A549 (cell line): Measurements from ENCODE around the gene RPS2. TPM values are rescaled to one million over a fixed set of nuclear protein-coding genes. Genes with fewer than 3 reads are reported as not detected.

Experiments used
- ATAC-seq, 2 experiments: fragments of 200-7000 bp in 1 of 2; fragments of >200 bp in 1 of 2; cut with Nextera tagmentation in 1 of 2; cut with Tn5 transposase in 1 of 2; 3 replicates each; pipeline versions ENCODE4 v1.8.0 to v1.9.1; 2018 to 2020; ENCODE audit warnings: mild to moderate bottlenecking in 1 of 2, moderate library complexity in 1 of 2
- CTCF ChIA-PET: fragments of 300-600 bp; sonication (Branson Sonifier 250); formaldehyde crosslinking; extraction: SDS; loops from one replicate; lab custom pipeline; 2021; ENCODE audit warnings: antibody characterized with exemption, inconsistent platforms; lab: Yijun Ruan, JAX
- POLR2A ChIA-PET: fragments of 350-600 bp; formaldehyde crosslinking; extraction: SDS; loops from one replicate; lab custom pipeline; 2021; ENCODE audit warnings: antibody characterized with exemption, inconsistent platforms; lab: Yijun Ruan, JAX
- DNase-seq, 2 experiments: peaks; one replicate each; pipeline versions ENCODE4 v3.0.0 to v3.0.0-alpha.2; 2011 to 2016; ENCODE audit warnings: low read depth in 1 of 2, low spot score in 1 of 2
- FAIRE-seq: peaks from 2 replicates; lab custom pipeline; 2011; peaks lifted over from hg19 to GRCh38; lab: Jason Lieb, UNC
- H3K27ac ChIP-seq, 2 experiments: fragments of >200 bp; sonication (Bioruptor Twin); formaldehyde crosslinking; 3 replicates each; pipeline ENCODE4 v1.5.1; 2016 to 2017
- H3K4me1 ChIP-seq: fragments of >200 bp; sonication (Bioruptor Twin); formaldehyde crosslinking; 3 replicates; pipeline ENCODE4 v1.6.1; 2016
- H3K4me2 ChIP-seq: fragments of >200 bp; sonication (Bioruptor Twin); formaldehyde crosslinking; 3 replicates; pipeline ENCODE4 v1.6.1; 2016
- H3K4me3 ChIP-seq: fragments of >200 bp; sonication (Bioruptor Twin); formaldehyde crosslinking; 3 replicates; pipeline ENCODE4 v1.5.1; 2016
- H3K9me3 ChIP-seq: fragments of >200 bp; sonication (Bioruptor Twin); formaldehyde crosslinking; 3 replicates; pipeline ENCODE4 v1.6.1; 2016
- BHLHE40 ChIP-seq: IDR thresholded peaks from 2 replicates; pipeline ENCODE4 v1.6.1; 2012; ENCODE audit warnings: low read depth, low read length, inconsistent platforms
- CBX8 ChIP-seq: fragments of 200-600 bp; sonication (generic); IDR thresholded peaks from 2 replicates; pipeline ENCODE4 v1.6.1; 2016
- CHD2 ChIP-seq: fragments of 150-350 bp; IDR thresholded peaks from 2 replicates; pipeline ENCODE4 v1.6.1; 2014; ENCODE audit warnings: low read length; ENCODE audit not compliant: partially characterized antibody
- CHD4 ChIP-seq: fragments of 200-600 bp; sonication (generic); IDR thresholded peaks from 2 replicates; pipeline ENCODE4 v1.6.1; 2016; ENCODE audit warnings: antibody characterized with exemption, mild to moderate bottlenecking, borderline replicate concordance
- FOSL2 ChIP-seq, 2 experiments: fragments of 450-650 bp in 1 of 2; fragments of >200 bp in 1 of 2; sonication (Bioruptor Twin) in 1 of 2; formaldehyde crosslinking; IDR thresholded peaks; 2 replicates each; pipeline versions ENCODE4 v1.5.0 to v1.6.1; 2016 to 2020; ENCODE audit warnings: mild to moderate bottlenecking in 1 of 2, moderate library complexity in 1 of 2
- HOXA7 ChIP-seq: fragments of 250-450 bp; sonication (Bioruptor Pico); IDR thresholded peaks from 2 replicates; pipeline ENCODE4 v1.5.0; 2020; ENCODE audit warnings: mild to moderate bottlenecking, moderate library complexity
- HOXB5 ChIP-seq: fragments of 250-450 bp; sonication (Bioruptor Pico); IDR thresholded peaks from 2 replicates; pipeline ENCODE4 v1.5.0; 2020; ENCODE audit warnings: mild to moderate bottlenecking, moderate library complexity
- MAZ ChIP-seq: fragments of 150-350 bp; IDR thresholded peaks from 2 replicates; pipeline ENCODE4 v1.6.1; 2014; ENCODE audit warnings: antibody characterized with exemption, low read depth, low read length, borderline replicate concordance
- MYC ChIP-seq: IDR thresholded peaks from 2 replicates; pipeline ENCODE4 v1.6.1; 2012; ENCODE audit warnings: mild to moderate bottlenecking, inconsistent platforms, low read length, improper control_type of control experiment, borderline replicate concordance
- RFX5 ChIP-seq: fragments of 450-650 bp; IDR thresholded peaks from 2 replicates; pipeline ENCODE4 v1.7.1; 2014; ENCODE audit warnings: antibody characterized with exemption, mild to moderate bottlenecking, moderate library complexity
- TFCP2L1 ChIP-seq: fragments of 250-450 bp; sonication (Bioruptor Pico); IDR thresholded peaks from 2 replicates; pipeline ENCODE4 v1.5.0; 2021; ENCODE audit warnings: mild to moderate bottlenecking
- ZFP36 ChIP-seq: fragments of 450-650 bp; IDR thresholded peaks from 2 replicates; pipeline ENCODE4 v1.6.1; 2014; ENCODE audit warnings: borderline replicate concordance; ENCODE audit not compliant: partially characterized antibody
- ZNF302 ChIP-seq: fragments of 250-450 bp; sonication (Bioruptor Pico); IDR thresholded peaks from 2 replicates; pipeline ENCODE4 v1.9.0; 2021; ENCODE audit warnings: inconsistent platforms, mild to moderate bottlenecking, moderate library complexity
- ZSCAN20 ChIP-seq: fragments of 250-450 bp; sonication (Bioruptor Pico); IDR thresholded peaks from 2 replicates; pipeline ENCODE4 v1.8.0; 2022; ENCODE audit warnings: mild to moderate bottlenecking, moderate library complexity
- WGBS: methylation state at CpG from one replicate; pipeline ENCODE4 v1.1.6; 2017; ENCODE audit errors: missing lambda C conversion rate; 5-methylcytosine and 5-hydroxymethylcytosine counted together
- polyA plus RNA-seq, 4 experiments: library from polyadenylated mRNA; depleted of rRNA in 3 of 4; stranded (reverse); fragments of >200 nt; fragmentation: RNase III in 1 of 4; extraction: RNeasy Plus Mini Kit Qiagen cat#74134 plus additional on column Dnase treatment in 1 of 4; gene quantifications; 2 replicates in 3 of 4; 3 replicates in 1 of 4; pipeline ENCODE4 v1.2.3, GENCODE V29; 2011 to 2017
- TF ChIP-seq, protein P1 (sequence below): fragments of 150-350 bp; IDR thresholded peaks from 2 replicates; pipeline ENCODE4 v1.6.1; 2014; ENCODE audit warnings: low read depth, mild to moderate bottlenecking, low read length
- TF ChIP-seq, protein P2 (sequence below): fragments of >200 bp; sonication (Bioruptor Twin); formaldehyde crosslinking; IDR thresholded peaks from 3 replicates; pipeline ENCODE4 v1.5.1; 2016

The RPS2 gene
- polyA plus RNA-seq, 2 of the 4 experiments (the other 2 are of a cell fraction), result 2,621 to 3,626 TPM

- Histone ChIP-seq H3K4me3 (peak overlapping the region; percentile 56), H3K4me1 (peaks cover 61% of the 10 kb centered on the region), H3K9me3 (no peaks in the 10 kb centered on the region), H3K27ac (peak overlapping the region; percentile 58 to 94), H3K4me2 (peak overlapping the region; percentile 79)
- FAIRE-seq (no peak), ATAC-seq (no peak), DNase-seq (no peak)
- TF ChIP-seq HOXB5 (CRISPR knock-in tag), result no peak
- TF ChIP-seq ZNF302 (CRISPR knock-in tag), result no peak
- no peak for TF ChIP-seq FOSL2 (IDR thresholded peaks at IDR 0.05)
- TF ChIP-seq FOSL2 (CRISPR knock-in tag; IDR thresholded peaks at IDR 0.05), result peak; percentile 61
- TF ChIP-seq RFX5, result no peak
- peak; percentile 70 for TF ChIP-seq ZFP36
- TF ChIP-seq CHD4, result no peak
- TF ChIP-seq TFCP2L1 (CRISPR knock-in tag), result no peak
- no peak for TF ChIP-seq CHD2
- 56% methylated on average over 37 of the region's 50 CpGs for WGBS
- CTCF ChIA-PET, result interaction anchor here (0.8 to 19.7 kb wide), 2 partner anchors 14 to 150 kb away, joined by 3 to 196 read pairs; partner anchors contain the start of gene ZNF598
- POLR2A ChIA-PET, result no interaction called here
Observed at GRCh38 chr16:1990351-1991134, 25.9 kb upstream of the RPS2 start.

GRCh38 chr16:1990101-1990350, 25.4 kb upstream of the RPS2 start:
- Histone ChIP-seq H3K4me3 (peak overlapping the region; percentile 56), H3K9me3 (no peaks in the 10 kb centered on the region), H3K27ac (peak overlapping the region; percentile 58 to 94), H3K4me2 (peak overlapping the region; percentile 79), H3K4me1 (peaks cover 65% of the 10 kb centered on the region)
- DNase-seq, result no peak
- 0% methylated on average over 1 of the region's 25 CpGs for WGBS
- TF ChIP-seq, protein P1, sequence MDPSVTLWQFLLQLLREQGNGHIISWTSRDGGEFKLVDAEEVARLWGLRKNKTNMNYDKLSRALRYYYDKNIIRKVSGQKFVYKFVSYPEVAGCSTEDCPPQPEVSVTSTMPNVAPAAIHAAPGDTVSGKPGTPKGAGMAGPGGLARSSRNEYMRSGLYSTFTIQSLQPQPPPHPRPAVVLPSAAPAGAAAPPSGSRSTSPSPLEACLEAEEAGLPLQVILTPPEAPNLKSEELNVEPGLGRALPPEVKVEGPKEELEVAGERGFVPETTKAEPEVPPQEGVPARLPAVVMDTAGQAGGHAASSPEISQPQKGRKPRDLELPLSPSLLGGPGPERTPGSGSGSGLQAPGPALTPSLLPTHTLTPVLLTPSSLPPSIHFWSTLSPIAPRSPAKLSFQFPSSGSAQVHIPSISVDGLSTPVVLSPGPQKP, result no peak
- TF ChIP-seq ZNF302 (CRISPR knock-in tag) (no peak), MAZ (no peak), CBX8 (no peak), HOXA7 (CRISPR knock-in tag) (no peak), MYC (no peak), BHLHE40 (no peak)
- TF ChIP-seq, protein P2, sequence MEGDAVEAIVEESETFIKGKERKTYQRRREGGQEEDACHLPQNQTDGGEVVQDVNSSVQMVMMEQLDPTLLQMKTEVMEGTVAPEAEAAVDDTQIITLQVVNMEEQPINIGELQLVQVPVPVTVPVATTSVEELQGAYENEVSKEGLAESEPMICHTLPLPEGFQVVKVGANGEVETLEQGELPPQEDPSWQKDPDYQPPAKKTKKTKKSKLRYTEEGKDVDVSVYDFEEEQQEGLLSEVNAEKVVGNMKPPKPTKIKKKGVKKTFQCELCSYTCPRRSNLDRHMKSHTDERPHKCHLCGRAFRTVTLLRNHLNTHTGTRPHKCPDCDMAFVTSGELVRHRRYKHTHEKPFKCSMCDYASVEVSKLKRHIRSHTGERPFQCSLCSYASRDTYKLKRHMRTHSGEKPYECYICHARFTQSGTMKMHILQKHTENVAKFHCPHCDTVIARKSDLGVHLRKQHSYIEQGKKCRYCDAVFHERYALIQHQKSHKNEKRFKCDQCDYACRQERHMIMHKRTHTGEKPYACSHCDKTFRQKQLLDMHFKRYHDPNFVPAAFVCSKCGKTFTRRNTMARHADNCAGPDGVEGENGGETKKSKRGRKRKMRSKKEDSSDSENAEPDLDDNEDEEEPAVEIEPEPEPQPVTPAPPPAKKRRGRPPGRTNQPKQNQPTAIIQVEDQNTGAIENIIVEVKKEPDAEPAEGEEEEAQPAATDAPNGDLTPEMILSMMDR, result no peak
- ChIA-PET CTCF (interaction anchor here (0.8 to 19.7 kb wide), 2 partner anchors 14 to 151 kb away, joined by 3 to 196 read pairs; partner anchors contain the start of gene ZNF598), POLR2A (no interaction called here)
- no peak for ATAC-seq
- no peak for FAIRE-seq

DNA sequence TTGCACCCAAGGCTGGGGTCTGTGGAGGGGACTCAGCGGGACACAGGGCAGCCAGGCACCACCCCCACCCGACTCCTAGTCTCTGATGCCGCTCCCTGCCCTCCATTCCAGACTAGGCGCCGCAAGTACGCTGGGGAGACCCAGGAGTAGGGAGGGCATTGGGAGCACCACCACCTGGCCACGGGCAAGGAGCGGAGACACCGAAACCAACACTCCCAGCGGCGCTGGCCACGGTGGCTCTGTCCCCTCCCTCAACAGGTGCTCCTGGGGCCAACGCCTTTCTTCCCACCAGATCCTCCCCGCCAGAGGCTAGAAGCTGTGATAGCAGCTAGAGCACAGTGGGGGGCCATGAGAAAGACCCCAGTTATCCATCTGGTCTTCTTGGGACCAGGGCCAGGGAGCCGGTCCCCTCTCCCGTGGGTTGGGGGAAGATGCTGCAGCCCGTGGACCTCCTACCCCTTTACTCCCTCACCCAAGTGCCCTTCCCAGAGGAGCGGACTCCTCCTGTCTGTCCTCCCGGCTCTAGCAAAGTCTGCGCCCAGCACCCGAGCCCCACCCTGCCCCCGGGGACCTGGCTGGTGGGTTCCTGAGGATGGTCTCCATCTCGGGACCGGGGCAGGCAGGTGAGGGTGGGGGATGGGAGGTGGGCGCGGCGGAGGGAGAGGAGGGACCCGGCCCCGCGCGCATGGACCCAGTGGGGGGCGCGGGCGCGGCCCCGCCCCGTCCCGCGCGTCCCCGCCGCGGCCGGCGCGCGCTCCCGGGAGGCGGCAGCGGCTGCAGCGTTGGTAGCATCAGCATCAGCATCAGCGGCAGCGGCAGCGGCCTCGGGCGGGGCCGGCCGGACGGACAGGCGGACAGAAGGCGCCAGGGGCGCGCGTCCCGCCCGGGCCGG, 24.8 kb upstream of the RPS2 start, which contains the start of gene SYNGR3:
TSS of gene SYNGR3 (plus strand) at position 762 of the 892 bp plus-strand sequence. CDS start 133 bp downstream, outside the sequence.
- FAIRE-seq (no peak), ATAC-seq (no peak)

More for the DNA sequence above, 24.8 kb upstream of the RPS2 start, which contains the start of gene SYNGR3:
- Histone ChIP-seq H3K27ac (peak within 1 kb of the TSS; percentile 58 to 94), H3K4me2 (peak within 1 kb of the TSS; percentile 79), H3K4me1 (peaks cover 67% of the 10 kb centered on the region), H3K4me3 (peak within 1 kb of the TSS; percentile 56), H3K9me3 (no peaks in the 10 kb centered on the region)
- no peak for DNase-seq
- POLR2A ChIA-PET, result no interaction called here
- 52% methylated on average over 22 of the region's 67 CpGs for WGBS
- TF ChIP-seq CHD4 (no peak), RFX5 (no peak), ZSCAN20 (no peak), ZFP36 (no peak)
- CTCF ChIA-PET, result interaction anchor here (1.3 to 19.7 kb wide), 3 partner anchors 8 to 151 kb away, joined by 3 to 196 read pairs (median 7); partner anchors contain the start of gene ZNF598
